ENCODE data around the gene MOGAT2.

Gene MOGAT2

DNA sequence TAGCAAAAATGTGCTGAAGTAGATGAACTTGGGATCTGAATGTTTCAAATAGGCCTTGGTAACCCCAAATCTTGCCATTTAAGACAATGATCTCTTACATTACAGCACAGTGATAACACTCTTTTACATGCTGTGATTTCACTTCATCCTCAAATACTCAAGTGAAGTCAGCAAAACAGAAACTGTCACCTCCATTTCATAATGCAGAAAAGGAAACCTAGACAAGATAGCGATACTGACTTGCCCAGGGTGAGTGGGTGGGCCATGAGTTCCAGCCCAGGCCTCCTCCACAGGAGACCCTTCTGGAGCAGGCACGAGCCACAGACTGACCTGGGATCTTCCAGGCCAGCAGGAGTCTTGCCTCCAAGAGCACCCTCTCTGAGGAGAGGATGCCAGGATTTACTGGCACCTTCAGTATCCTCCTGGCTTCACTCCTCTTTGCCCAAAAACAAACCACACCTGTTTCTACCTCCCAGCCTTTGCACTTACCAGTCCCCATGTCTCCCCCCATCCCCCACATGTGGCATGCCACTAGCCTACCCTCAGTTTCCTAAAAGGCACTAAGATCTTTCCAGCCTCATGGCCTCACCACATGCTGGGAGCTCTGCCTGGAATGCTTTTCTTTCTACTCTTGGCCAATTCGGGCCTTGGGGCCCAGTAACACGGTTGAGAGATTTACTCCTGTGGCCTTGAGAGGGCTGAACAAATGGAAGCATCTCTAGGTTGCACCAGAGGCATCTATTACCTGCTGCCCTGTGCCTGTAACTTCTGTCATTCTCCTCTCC is 49.0 kb downstream of the MOGAT2 start:
- DNase-seq (ENCODE audit: extremely low read depth, low read depth): no peak
- TF ChIP-seq, protein P1, sequence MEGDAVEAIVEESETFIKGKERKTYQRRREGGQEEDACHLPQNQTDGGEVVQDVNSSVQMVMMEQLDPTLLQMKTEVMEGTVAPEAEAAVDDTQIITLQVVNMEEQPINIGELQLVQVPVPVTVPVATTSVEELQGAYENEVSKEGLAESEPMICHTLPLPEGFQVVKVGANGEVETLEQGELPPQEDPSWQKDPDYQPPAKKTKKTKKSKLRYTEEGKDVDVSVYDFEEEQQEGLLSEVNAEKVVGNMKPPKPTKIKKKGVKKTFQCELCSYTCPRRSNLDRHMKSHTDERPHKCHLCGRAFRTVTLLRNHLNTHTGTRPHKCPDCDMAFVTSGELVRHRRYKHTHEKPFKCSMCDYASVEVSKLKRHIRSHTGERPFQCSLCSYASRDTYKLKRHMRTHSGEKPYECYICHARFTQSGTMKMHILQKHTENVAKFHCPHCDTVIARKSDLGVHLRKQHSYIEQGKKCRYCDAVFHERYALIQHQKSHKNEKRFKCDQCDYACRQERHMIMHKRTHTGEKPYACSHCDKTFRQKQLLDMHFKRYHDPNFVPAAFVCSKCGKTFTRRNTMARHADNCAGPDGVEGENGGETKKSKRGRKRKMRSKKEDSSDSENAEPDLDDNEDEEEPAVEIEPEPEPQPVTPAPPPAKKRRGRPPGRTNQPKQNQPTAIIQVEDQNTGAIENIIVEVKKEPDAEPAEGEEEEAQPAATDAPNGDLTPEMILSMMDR (IDR thresholded peaks at IDR 0.05; ENCODE audit: low read depth, low read length, missing control alignments): no peak
- H3K4me3 ChIP-seq (replicated peaks; ENCODE audit: low read depth, low read length): no peak overlapping the region

DNA sequence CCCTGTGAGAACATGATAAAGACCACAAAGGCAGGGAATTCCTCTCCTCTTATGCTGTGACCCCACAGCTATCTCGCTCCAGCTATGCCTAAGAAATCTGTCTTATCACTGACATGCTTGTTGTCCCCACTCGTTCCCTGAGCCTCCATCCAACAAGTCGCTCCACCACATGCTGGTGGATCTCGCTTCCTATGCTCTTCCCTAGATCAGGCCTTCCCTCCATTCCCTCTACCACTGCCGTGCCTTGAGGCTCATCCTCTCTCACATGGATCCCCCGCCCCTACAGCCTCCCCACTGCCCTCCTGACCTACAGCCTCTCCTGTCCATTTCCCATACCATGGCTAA is 49.6 kb downstream of the MOGAT2 start:
- TF ChIP-seq, protein P1 (IDR thresholded peaks at IDR 0.05; ENCODE audit: low read depth, low read length, missing control alignments): no peak
- no peak for DNase-seq (ENCODE audit: extremely low read depth, low read depth)
- H3K4me3 ChIP-seq (replicated peaks; ENCODE audit: low read depth, low read length): no peak overlapping the region

DNA sequence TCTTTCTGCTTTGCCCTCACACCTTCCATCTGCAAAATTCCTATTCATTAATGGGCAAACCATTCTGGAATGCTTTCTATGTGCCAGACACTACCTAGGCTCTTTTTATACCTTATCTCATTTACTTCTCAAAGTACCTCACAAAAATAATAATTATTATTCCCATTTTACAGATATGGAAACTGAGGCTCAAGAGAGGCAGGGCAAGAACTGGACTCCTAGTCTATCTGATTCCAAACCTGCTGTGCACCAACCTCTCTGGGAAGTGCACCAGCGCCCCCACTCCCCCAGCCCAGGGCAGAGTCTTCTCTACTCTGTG is 50.1 kb downstream of the MOGAT2 start:
- TF ChIP-seq, protein P1 (IDR thresholded peaks at IDR 0.05; ENCODE audit: low read depth, low read length, missing control alignments): no peak
- H3K4me3 ChIP-seq (replicated peaks; ENCODE audit: low read depth, low read length): no peak overlapping the region
- no peak for DNase-seq (ENCODE audit: extremely low read depth, low read depth)

DNA sequence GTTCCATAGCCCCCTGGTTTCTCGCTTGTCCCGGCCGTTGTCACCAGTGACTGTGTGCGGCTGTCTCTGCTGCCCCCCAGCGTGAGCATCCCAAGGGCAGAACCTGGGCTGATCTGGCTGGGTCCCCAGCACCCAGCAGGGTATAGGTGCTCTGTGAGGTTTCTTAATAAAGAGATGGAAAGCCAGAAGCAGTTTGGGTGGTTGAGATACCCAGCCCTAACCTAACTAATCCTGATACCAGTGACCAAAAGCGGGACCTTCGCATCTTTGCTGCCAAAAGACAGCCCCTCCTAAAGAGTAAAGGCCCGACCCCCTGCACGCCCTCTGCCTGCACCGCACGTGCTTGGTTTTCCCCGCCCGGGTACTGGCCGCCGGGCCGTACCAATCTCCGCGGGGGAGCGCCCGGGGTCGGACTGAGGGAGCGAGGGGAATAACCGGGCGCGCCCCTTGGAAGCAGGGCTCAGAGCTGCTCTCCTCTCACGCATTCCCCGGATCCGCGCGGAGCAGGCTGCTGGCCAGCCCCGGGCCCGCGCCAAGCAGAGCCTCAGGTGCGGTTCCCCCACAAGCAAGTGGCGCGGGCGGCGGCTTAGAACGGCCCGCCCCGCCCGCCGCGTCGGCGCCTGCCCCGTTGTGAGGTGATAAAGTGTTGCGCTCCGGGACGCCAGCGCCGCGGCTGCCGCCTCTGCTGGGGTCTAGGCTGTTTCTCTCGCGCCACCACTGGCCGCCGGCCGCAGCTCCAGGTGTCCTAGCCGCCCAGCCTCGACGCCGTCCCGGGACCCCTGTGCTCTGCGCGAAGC is 50.7 kb downstream of the MOGAT2 start, which contains the start of gene DGAT2:
Gene DGAT2 (plus strand): TSS at position 667 of the 797 bp plus-strand sequence. CDS start 214 bp downstream, outside the sequence.
- TF ChIP-seq, protein P1 (IDR thresholded peaks at IDR 0.05; ENCODE audit: low read depth, low read length, missing control alignments): no peak
- DNase-seq (ENCODE audit: extremely low read depth, low read depth): no peak
- peak within 1 kb of the TSS; percentile 47 for H3K4me3 ChIP-seq (replicated peaks; ENCODE audit: low read depth, low read length)

DNA sequence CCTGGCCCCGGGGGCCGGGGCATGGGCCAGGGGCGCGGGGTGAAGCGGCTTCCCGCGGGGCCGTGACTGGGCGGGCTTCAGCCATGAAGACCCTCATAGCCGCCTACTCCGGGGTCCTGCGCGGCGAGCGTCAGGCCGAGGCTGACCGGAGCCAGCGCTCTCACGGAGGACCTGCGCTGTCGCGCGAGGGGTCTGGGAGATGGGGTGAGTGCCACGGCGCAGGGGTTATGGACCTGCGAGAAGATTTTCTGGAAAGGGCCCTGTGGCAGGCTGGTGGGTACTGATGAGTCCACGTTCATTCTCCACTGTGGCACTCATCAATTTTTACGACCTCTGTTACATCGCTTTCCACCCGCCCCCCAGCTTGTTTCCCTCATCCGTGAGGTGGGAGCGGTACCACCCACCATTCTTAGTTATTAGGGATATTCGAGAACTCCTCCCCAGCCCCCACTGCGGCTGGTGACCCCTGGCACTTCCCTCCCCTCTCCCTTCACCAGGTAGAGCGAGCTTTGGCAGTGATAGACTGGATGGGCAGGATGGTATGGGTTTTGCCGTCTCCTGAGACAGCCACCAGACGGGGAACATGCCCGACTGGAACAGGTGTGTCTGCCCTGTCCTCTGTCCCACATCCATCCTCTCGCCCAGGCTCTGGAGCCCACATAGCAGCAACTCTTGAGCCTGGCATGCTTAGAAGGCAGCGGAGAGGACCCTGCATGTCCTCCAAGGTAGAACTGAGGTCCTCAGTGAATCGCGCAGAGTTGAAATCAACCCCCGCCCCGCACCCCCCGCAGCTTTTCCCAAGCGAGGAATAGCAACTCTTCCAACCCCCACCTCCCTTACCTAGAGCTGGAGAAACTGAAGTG is 51.5 kb downstream of the MOGAT2 start:
- peak overlapping the region; percentile 47 for H3K4me3 ChIP-seq (replicated peaks; ENCODE audit: low read depth, low read length)
- TF ChIP-seq, protein P1 (IDR thresholded peaks at IDR 0.05; ENCODE audit: low read depth, low read length, missing control alignments): no peak
- DNase-seq (ENCODE audit: extremely low read depth, low read depth): no peak

DNA sequence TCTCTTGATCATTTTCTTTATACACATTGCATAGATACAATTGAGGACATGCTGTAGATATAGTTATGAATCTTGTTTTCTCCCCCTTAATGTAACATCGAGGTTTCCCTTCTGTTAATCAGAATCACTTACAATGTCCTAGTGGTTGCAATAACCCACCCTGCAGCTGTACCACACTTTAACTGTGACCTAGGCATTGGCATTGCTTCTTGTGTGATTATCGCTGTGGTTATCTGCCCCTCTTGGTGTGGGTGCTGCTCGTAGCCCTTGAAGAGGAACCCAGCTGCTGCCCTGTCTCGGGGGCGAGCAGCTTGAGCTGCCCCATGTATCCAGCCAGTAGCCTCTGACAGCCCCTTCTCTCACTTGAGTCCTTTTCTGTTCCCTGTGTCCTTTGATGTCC is 52.5 kb downstream of the MOGAT2 start:
- DNase-seq (ENCODE audit: extremely low read depth, low read depth): no peak
- TF ChIP-seq, protein P1 (IDR thresholded peaks at IDR 0.05; ENCODE audit: low read depth, low read length, missing control alignments): no peak
- H3K4me3 ChIP-seq (replicated peaks; ENCODE audit: low read depth, low read length): no peak overlapping the region

All from HFF-Myc (cell line).